Adrenal gland (tissue), 12 donors: ENCODE measurements around the gene DGCR6L. TPM values are rescaled to one million over a fixed set of nuclear protein-coding genes. Genes with fewer than 3 reads are reported as not detected.
A peak's percentile ranks its signal among the peaks of the same experiment; 100 is the strongest.

ENCODE experiments used
- DNase-seq, 7 donors: peaks; one replicate each; pipeline ENCODE4 v3.0.0-alpha.2; 2019 to 2020
- H3K27ac ChIP-seq, 5 donors: fragments of 200-600 bp; sonication (generic) in 4 of 5; 1 replicate in 3 of 5; 2 replicates in 2 of 5; pipeline versions ENCODE4 v1.5.1 to v1.8.0; 2016 to 2020; ENCODE audit warnings: mild to moderate bottlenecking in 1 of 5
- H3K27me3 ChIP-seq: fragments of 200-600 bp; 2 replicates; pipeline ENCODE4 v1.8.0; 2021
- H3K36me3 ChIP-seq, 2 donors: fragments of 200-600 bp; replicated peaks in 1 of 2; 1 replicate in 1 of 2; 2 replicates in 1 of 2; pipeline versions ENCODE4 v1.5.1 to v1.8.0; 2018 to 2022
- H3K4me1 ChIP-seq, 2 donors: fragments of 200-600 bp; replicated peaks in 1 of 2; 1 replicate in 1 of 2; 2 replicates in 1 of 2; pipeline versions ENCODE4 v1.5.1 to v1.8.0; 2018 to 2021
- H3K4me3 ChIP-seq, 4 donors: fragments of 200-600 bp; sonication (generic) in 3 of 4; one replicate each; pipeline ENCODE4 v1.5.1; 2016 to 2018
- H3K9me3 ChIP-seq, 3 donors: fragments of 200-600 bp; sonication (generic) in 1 of 3; replicated peaks in 1 of 3; 1 replicate in 2 of 3; 2 replicates in 1 of 3; pipeline versions ENCODE4 v1.5.1 to v1.8.0; 2016 to 2021
- CTCF ChIP-seq, 6 experiments: fragments of 450-650 bp in 4 of 6; fragments of 200-600 bp in 2 of 6; sonication (generic) in 1 of 6; IDR thresholded peaks; 1 replicate in 5 of 6; 2 replicates in 1 of 6; pipeline versions ENCODE4 v1.5.1 to v1.8.0; 2016 to 2021; ENCODE audit warnings: antibody characterized with exemption in 6 of 6, mild to moderate bottlenecking in 2 of 6, moderate library complexity in 1 of 6
- POLR2A ChIP-seq, 2 donors: fragments of 450-650 bp; IDR thresholded peaks; one replicate each; pipeline ENCODE4 v1.6.1; 2017; ENCODE audit warnings: antibody characterized with exemption in 2 of 2, mild to moderate bottlenecking in 2 of 2, moderate library complexity in 1 of 2
- WGBS, 4 donors: extraction: QIAGEN DNeasy Blood & Tissue Kit in 2 of 4; methylation state at CpG; one replicate each; pipeline versions ENCODE4 v1.1.5 to v1.1.7; 2013 to 2017; 5-methylcytosine and 5-hydroxymethylcytosine counted together
- intact Hi-C, 2 donors: fragments of 100-400 bp; cut with DNase I; formaldehyde crosslinking; loops; one replicate each; pipeline versions ENCODE4 v1.14.1 to v1.15.0; 2022 to 2023
- polyA plus RNA-seq, 3 donors: library from polyadenylated mRNA; stranded (reverse); fragments of 200-250 nt in 2 of 3; fragments of 350-450 nt in 1 of 3; fragmentation: Illumina TruSeq in 1 of 3; extraction: RNeasy Lipid Tissue Mini Kit (QIAGEN cat#74804) in 1 of 3; gene quantifications; one replicate each; pipeline ENCODE4 v1.2.3, GENCODE V29; 2013 to 2014
- total RNA-seq, 9 donors: library from RNA; depleted of rRNA in 4 of 9; stranded (reverse); fragments of >200 nt in 4 of 9; fragments of 120-200 nt in 1 of 9; fragmentation: NEBNext Ultra II Directional in 1 of 9; extraction: Animal tissue kit (Norgen Biotek cat#: 25700) in 1 of 9; gene quantifications; one replicate each; pipeline versions ENCODE4 v1.1.0 to v1.2.4, GENCODE V29; 2013 to 2023
- donor health status: healthy with polysubstance abuse.
- donor health status: Bipolar disorder and iron deficiency.
- donor health status: DM: yes; HTN: yes; CAD: no.
- donor health status: DM: no; HTN: no; CAD: no.
- donor health status: DM: no; HTN: no; CAD: no.
- donor health status: DM: yes; HTN: yes; CAD: no.

DGCR6L gene
- total and polyA plus RNA-seq, 12 donors, result 12.1 to 159 (median 74.1) TPM

DNA sequence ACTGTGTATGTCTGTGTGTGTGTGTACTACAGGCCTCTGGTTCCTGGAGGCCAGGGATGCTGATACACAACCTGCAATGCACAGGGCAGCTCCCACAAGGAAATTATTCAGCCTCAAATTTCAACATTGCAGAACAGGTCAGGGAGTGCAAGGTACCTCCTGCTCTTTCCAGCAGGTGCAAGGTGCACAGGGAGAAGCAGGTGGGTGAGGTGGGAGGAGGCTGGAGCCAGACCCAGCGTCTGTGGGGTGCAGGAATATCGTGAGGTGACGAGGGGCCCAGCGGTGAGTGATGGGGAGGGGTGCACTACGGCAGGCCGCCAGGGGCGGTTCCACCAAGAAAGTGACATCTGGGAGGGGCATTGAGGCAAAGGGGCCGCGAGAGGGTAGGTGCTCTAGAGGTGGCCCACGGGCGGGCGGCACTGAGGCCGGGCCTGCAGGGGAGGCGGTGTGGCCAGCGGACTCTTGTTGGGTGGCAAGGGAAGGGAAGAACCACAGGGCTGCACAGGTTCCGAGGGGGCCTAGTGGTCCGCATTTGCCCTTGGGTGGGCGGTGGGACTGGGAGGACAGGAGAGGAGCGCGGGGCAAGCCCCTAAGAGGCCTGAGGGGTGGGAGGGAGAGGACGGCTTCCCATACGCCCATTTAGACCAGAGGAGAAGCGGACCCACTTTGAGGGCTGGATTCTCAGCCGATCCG lies 21.6 kb downstream of the DGCR6L start:
- H3K4me3 ChIP-seq, result peak overlapping the region in 1 of 4 donors; percentile 53

DNA sequence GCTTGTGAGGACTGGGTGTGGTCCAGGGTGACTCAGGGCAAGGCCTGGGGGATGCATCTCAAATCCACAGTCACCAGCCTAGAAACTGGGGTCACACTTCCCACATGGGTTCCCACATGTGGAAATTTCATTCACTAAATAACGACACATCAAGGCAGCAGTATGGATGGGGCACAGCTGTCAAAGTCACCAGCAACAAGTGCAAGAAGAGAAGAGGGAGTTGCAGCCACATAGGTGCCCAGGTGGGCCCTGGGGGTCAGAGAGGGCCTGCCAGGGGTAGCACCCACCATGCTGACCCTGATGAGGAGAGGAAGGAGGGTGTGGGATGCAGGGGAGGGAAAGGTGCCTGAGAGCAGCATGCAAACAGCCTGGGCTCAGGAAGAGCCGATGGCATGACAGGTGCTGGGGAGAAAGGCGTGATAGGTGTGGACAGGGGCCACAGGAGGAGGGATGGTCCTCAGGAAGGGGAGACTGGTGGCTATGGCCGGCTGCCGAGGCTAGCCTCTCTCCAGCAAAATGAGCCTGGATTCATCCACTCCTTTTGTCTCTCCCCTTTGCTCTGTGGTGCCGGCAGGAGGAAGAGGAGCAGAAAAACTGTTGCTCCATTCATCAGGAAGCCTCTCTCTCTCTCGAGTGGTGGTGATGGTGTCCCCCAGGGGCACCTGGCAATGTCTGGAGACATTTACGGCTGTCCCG lies 22.3 kb downstream of the DGCR6L start:
- DNase-seq, result no peak
- Histone ChIP-seq H3K27ac (no peak overlapping the region), H3K4me3 (no peak overlapping the region), H3K9me3 (no peaks in the 10 kb centered on the region), H3K36me3 (no peaks in the 10 kb centered on the region), H3K27me3 (no peaks in the 10 kb centered on the region), H3K4me1 (peaks cover 0 to 11% of the 10 kb centered on the region in 2 donors)
- no peak for TF ChIP-seq POLR2A (IDR thresholded peaks at IDR 0.05)
- no peak for TF ChIP-seq CTCF (IDR thresholded peaks at IDR 0.05)
- intact Hi-C loops, result no loop called here
- 64 to 78% (median 65%) methylated on average over 4 to 9 of the region's 9 CpGs for WGBS, 4 donors

More for the DNA sequence above, 21.6 kb downstream of the DGCR6L start:
- 58 to 67% (median 61%) methylated on average over 25 of the region's 25 CpGs for WGBS, 4 donors
- H3K27ac ChIP-seq, result no peak overlapping the region
- intact Hi-C loops, result no loop called here
- H3K4me1 ChIP-seq, result peaks cover 0 to 11% of the 10 kb centered on the region in 2 donors
- no peaks in the 10 kb centered on the region for H3K27me3 ChIP-seq
- H3K9me3 ChIP-seq, result no peaks in the 10 kb centered on the region
- TF ChIP-seq POLR2A (IDR thresholded peaks at IDR 0.05) (no peak), CTCF (IDR thresholded peaks at IDR 0.05) (no peak)
- H3K36me3 ChIP-seq, result no peaks in the 10 kb centered on the region
- no peak for DNase-seq

DNA sequence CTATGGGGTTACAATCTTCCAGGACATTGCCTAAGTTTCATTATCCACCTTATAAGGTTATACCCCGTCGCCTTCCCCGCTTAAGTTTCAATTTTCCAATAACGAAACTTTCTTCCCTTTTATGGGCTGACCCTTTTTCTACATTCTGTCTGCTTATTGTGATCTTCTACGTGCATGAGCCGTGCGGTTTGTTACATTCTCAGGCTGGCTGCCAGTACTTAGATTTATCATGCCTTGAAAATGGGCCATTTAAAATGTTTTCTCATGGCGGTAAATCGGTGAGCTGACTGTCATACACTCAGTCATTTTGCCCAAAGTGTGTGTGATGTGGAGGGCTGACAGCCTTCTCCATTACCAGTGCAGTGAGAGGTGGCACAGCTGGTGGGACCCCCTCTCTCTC lies 23.3 kb downstream of the DGCR6L start:
- H3K4me1 ChIP-seq, result peaks cover 0 to 11% of the 10 kb centered on the region in 2 donors
- no peak overlapping the region for H3K27ac ChIP-seq
- DNase-seq, result no peak
- H3K9me3 ChIP-seq, result no peaks in the 10 kb centered on the region
- intact Hi-C loops, result no loop called here
- H3K27me3 ChIP-seq, result no peaks in the 10 kb centered on the region
- 81 to 90% (median 84%) methylated on average over 9 of the region's 9 CpGs for WGBS, 4 donors
- no peak for TF ChIP-seq POLR2A (IDR thresholded peaks at IDR 0.05)
- TF ChIP-seq CTCF (IDR thresholded peaks at IDR 0.05), result no peak
- no peak overlapping the region for H3K4me3 ChIP-seq
- H3K36me3 ChIP-seq, result no peaks in the 10 kb centered on the region

GRCh38 chr22:20295262-20296064 lies 24.4 kb downstream of the DGCR6L start:
- WGBS, 4 donors, result 83 to 88% (median 85%) methylated on average over 10 to 12 of the region's 12 CpGs
- intact Hi-C loops, result no loop called here
- peaks cover 0 to 11% of the 10 kb centered on the region in 2 donors for H3K4me1 ChIP-seq

More at GRCh38 chr22:20295262-20296064, 24.4 kb downstream of the DGCR6L start:
- DNase-seq, result no peak
- Histone ChIP-seq H3K36me3 (no peaks in the 10 kb centered on the region), H3K4me3 (no peak overlapping the region), H3K9me3 (no peaks in the 10 kb centered on the region), H3K27ac (no peak overlapping the region), H3K27me3 (no peaks in the 10 kb centered on the region)
- TF ChIP-seq POLR2A (IDR thresholded peaks at IDR 0.05), result no peak
- no peak for TF ChIP-seq CTCF (IDR thresholded peaks at IDR 0.05)
